Myocyte (in vitro differentiated cells): ENCODE measurements around the gene FGF7. TPM values are rescaled to one million over a fixed set of nuclear protein-coding genes. Genes with fewer than 3 reads are reported as not detected.
"Not testable (repeated sequence)": the region's sequence is repeated elsewhere in the genome, so short reads cannot be mapped to it uniquely, and the experiment has no call there.

Experiments used
- DNase-seq: peaks from one replicate; pipeline ENCODE4 v3.0.0-alpha.2; 2012; ENCODE audit warnings: low read depth
- total RNA-seq: library from RNA; depleted of rRNA; stranded (reverse); fragments of >200 nt; gene quantifications from 2 replicates; pipeline ENCODE4 v1.2.3, GENCODE V29; 2014

Gene FGF7
- total RNA-seq, 1 donor from 2014 or later = 69.2 TPM

DNA sequence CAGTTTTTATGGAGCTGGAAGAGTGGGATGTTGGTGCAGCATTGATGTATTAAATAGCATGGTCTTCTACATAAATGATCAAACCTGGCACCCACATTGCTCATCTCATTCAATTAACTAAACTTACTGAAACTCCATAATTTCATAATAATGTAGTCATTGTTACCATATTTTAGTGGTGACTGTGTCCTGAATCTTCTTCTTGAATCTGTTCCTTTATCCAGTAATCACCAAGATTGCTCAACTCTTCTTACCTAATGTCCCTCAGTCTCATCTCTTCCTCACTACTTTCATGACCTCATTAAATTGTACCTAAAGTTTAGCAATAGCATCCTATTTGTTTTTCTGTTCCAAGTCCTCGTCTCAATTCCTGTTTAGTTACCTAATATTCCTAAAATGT, 69.8 kb downstream of the FGF7 start:
- DNase-seq = no peak

- DNase-seq = no peak
Observed at GRCh38 chr15:49494842-49495241, 71.8 kb downstream of the FGF7 start.

- peak; percentile 23 for DNase-seq
Observed at GRCh38 chr15:49495993-49496753, 73.1 kb downstream of the FGF7 start.

- no peak for DNase-seq
Observed at GRCh38 chr15:49501586-49501985, 78.5 kb downstream of the FGF7 start.

- no peak for DNase-seq
Observed at GRCh38 chr15:49506341-49506740, 83.3 kb downstream of the FGF7 start.

DNA sequence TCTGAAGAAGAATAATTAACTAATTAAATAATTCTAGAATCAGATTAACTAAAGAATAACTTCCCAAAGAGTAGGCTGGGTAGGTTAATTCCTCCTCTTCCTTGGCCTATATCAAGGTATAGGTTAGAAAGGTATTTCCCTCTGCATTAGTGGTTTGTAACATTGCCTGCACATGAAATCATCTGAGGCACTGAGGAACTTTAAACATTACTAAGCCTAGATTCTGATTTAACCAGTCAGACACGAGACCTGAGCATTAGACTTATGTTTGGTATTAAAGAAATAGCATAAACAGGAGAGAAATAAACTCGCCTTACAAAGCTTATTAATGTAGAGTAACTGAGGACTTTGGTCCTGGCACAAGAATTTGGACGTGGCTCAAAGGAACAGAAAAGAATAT, 84.2 kb downstream of the FGF7 start:
- no peak for DNase-seq

DNA sequence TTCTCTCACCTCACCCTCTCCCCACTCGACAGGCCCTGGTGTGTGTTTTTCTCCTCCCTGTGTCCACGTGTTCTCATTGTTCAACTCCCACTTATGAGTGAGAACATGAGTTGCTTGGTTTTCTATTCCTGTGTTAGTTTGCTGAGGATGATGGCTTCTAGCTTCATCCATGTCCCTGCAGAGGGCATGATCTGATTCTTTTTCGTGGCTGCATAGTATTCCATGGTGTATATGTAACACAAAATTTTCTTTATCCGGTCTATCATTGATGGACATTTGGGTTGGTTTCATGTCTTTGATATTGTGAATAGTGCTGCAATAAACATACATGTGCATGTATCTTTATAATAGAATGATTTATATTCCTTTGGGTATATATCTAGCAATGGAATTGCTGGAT, 89.7 kb downstream of the FGF7 start:
- DNase-seq = not testable (repeated sequence)

GRCh38 chr15:49521802-49522201, 98.8 kb downstream of the FGF7 start:
- no peak for DNase-seq

GRCh38 chr15:49528289-49528688, 105.2 kb downstream of the FGF7 start:
- DNase-seq = no peak

DNA sequence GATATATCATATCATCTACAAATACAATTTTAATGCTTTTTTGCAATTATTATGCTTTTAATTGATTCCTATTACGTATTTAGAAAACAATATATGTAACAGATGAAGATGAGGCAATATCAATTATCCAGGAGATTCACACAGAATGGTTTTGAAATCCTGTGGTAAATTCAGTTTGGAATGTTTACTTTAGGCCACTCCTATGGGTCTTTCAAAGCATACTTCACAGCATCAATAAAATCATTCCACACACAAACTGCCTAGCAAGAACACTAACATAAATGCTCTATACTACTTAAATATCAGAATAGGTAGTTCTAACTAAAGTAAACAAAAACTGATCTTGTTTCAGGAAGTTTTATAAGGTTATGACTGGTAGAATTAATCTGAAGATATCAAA, 107.0 kb downstream of the FGF7 start:
- no peak for DNase-seq

Other genes with a start within 250 kb of the FGF7 start
- gene FAM227B, start 197.6 kb downstream of the FGF7 start, total RNA-seq = 19.9 and 35.6 TPM in 2 replicates
- gene DTWD1, start 197.8 kb downstream of the FGF7 start, total RNA-seq = 38.1 and 46.5 TPM in 2 replicates